HFF-Myc (cell line): ENCODE measurements around the gene POLE.
"Not testable (repeated sequence)": the region's sequence is repeated elsewhere in the genome, so short reads cannot be mapped to it uniquely, and the experiment has no call there.

ENCODE experiments used
- DNase-seq: peaks from one replicate; pipeline ENCODE4 v3.0.0-alpha.2; 2011; ENCODE audit warnings: low read depth; ENCODE audit errors: extremely low read depth
- H3K4me3 ChIP-seq: replicated peaks from 2 replicates; pipeline ENCODE4 v1.5.1; 2011; ENCODE audit warnings: low read depth, mild to moderate bottlenecking, control low read depth, low read length
- TF ChIP-seq, protein P1 (sequence below): IDR thresholded peaks from 2 replicates; pipeline ENCODE4 v1.5.1; 2012; ENCODE audit warnings: mild to moderate bottlenecking, low read depth, low read length, control low read depth; ENCODE audit errors: missing control alignments

The POLE gene

DNA sequence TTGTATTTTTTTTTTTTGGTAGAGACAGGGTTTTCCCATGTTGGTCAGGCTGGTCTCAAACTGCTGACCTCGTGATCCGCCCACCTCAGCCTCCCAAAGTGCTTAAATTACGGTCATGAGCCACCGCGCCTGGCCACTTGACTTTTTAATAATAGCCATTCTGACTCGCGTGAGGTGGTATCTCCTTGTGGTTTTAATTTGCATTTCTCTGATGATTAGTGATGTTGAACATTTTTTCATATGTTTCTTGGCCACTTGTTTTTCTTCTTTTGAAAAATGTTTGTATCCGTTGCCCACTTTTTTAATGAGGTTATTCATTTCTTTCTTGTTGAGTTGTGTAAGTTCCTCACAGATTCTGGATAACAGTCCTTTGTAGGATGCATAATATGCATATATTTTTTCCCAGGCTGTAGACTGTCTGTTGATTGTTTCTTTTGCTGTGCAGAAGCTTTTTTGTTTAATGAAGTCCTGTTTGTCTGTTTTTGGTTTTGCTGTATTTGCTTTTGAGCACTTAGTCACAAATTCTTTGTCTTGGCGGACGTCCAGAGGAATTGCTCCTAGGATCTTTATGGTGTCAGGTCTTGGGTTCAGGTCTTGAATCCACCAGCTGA is 13.2 kb upstream of the POLE start:
- TF ChIP-seq, protein P1, sequence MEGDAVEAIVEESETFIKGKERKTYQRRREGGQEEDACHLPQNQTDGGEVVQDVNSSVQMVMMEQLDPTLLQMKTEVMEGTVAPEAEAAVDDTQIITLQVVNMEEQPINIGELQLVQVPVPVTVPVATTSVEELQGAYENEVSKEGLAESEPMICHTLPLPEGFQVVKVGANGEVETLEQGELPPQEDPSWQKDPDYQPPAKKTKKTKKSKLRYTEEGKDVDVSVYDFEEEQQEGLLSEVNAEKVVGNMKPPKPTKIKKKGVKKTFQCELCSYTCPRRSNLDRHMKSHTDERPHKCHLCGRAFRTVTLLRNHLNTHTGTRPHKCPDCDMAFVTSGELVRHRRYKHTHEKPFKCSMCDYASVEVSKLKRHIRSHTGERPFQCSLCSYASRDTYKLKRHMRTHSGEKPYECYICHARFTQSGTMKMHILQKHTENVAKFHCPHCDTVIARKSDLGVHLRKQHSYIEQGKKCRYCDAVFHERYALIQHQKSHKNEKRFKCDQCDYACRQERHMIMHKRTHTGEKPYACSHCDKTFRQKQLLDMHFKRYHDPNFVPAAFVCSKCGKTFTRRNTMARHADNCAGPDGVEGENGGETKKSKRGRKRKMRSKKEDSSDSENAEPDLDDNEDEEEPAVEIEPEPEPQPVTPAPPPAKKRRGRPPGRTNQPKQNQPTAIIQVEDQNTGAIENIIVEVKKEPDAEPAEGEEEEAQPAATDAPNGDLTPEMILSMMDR, result no peak
- H3K4me3 ChIP-seq, result no peak overlapping the region
- DNase-seq, result peak; percentile 42

DNA sequence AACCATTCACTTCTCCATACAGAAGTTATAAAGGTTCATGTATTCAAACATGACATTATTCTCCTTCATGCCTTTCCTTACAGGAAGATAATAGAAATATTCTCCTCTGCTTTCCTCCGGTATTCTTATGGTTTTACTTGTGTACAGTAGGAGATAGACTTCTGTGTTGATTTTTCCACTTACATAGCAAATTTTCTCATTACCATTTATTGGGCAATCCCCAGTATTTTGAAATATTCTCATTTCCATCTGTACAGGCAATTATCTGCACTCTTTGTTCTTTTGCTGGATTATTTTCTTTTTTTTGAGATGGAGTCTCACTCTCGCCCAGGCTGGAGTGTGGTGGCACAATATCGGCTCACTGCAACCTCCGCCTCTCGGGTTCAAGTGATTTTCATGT is 11.2 kb upstream of the POLE start:
- TF ChIP-seq, protein P1, result no peak
- no peak for DNase-seq
- no peak overlapping the region for H3K4me3 ChIP-seq

DNA sequence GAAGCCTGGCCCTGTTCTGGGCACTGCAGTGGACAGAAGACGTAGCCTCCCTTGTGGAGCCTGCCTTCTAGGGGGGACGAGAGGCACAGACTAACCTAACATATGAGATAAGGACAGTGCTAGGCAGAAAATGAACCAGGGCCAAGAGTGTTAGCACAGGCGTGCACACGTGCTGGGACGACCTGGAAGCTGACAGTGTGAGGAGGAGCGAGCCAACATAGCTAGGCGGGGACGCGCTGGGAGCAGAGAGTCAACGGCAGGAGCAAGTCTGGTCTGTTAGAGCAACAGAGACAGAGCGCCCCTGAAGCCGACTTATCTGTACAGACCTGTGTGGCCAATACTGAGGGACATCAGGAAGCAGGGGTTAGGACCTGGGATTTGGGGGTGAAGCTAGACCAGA is 8.3 kb upstream of the POLE start:
- DNase-seq, result no peak
- no peak overlapping the region for H3K4me3 ChIP-seq
- TF ChIP-seq, protein P1, result no peak

DNA sequence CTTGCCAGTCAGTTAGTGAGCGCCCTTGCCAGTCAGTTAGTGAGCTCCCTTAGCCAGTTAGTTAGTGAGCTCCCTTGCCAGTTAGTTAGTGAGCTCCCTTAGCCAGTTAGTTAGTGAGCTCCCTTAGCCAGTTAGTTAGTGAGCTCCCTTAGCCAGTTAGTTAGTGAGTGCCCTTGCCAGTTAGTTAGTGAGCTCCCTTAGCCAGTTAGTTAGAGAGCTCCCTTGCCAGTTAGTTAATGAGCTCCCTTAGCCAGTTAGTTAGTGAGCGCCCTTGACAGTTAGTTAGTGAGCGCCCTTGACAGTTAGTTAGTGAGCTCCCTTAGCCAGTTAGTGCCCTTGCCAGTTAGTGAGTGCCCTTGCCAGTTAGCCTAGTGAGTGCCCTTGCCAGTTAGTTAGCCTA is 7.7 kb upstream of the POLE start:
- not testable (repeated sequence) for H3K4me3 ChIP-seq, DNase-seq

- H3K4me3 ChIP-seq, DNase-seq: not testable (repeated sequence)
Observed at GRCh38 chr12:132692030-132692429, 4.9 kb upstream of the POLE start.

DNA sequence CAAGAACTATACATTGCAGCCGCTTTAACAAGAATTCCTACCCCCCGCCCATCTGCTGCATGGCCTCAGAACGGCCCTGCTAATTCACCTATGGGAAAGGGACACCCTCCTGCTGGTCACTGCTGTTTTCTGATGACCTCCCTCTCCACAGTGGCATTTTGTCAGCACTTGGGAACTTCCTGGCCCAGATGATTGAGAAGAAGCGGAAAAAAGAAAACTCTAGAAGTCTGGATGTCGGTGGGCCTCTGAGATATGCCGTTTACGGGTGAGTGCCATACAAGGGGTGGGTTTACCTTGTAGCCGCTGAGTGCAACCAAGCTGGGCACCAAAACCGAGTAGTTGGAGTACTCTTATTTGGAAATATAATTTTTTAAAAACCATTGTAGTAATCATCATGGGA is 3.0 kb upstream of the POLE start:
- DNase-seq, result no peak
- TF ChIP-seq, protein P1, result no peak
- H3K4me3 ChIP-seq, result no peak overlapping the region

DNA sequence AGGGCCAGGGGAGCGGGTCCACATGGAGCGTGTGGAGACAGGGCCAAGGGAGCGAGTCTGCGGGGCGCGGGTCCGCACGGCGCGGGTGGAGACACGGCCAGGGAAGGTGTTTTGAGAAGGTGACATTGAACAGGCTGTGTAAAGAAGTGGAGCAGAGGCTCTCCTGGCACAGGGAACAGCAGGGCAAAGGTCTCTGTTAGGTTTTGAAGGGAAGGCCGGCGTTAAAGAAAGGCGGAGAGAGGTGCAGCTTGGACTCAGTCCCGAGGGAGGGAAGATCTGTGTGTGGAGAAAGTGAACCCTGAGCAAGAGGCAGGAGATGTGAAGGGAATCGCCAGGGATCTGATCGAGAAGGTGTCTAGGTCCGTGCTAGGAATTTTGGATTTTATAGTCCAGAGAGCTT is 2.1 kb upstream of the POLE start:
- TF ChIP-seq, protein P1, result no peak
- H3K4me3 ChIP-seq, result peak overlapping the region; percentile 19

DNA sequence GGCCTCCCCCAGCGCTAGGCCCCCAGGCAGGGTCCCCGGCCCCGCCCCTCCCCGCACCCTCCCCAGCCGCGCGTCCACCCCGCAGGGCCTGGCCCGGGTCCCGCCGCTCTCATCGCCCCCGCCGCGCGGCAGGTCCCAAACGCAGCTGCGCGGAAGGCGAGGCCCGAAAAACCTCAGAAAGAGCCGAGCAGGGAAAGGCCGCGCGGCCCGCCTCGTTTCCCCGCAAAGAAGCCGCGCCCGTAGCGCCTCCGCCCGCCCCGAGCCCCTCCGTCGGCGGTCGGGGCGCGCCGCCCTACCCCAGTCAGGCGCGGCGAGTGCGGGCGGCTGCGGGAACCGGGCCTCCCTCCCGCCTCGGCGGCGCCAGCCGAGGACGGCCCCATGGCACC is 324 bp downstream of the POLE start:
- no peak for DNase-seq
- peak overlapping the region; percentile 61 for H3K4me3 ChIP-seq
- TF ChIP-seq, protein P1, result no peak

More for the DNA sequence above, 2.1 kb upstream of the POLE start:
- DNase-seq, result no peak
